GM19099 (cell line): ENCODE measurements around the gene NUDT9.

Experiments
- POLR2A ChIP-seq: IDR thresholded peaks from 3 replicates; pipeline ENCODE4 v1.6.1; 2011; ENCODE audit warnings: low read depth; ENCODE audit not compliant: insufficient read length; ENCODE audit errors: extremely low read depth

NUDT9 gene

DNA sequence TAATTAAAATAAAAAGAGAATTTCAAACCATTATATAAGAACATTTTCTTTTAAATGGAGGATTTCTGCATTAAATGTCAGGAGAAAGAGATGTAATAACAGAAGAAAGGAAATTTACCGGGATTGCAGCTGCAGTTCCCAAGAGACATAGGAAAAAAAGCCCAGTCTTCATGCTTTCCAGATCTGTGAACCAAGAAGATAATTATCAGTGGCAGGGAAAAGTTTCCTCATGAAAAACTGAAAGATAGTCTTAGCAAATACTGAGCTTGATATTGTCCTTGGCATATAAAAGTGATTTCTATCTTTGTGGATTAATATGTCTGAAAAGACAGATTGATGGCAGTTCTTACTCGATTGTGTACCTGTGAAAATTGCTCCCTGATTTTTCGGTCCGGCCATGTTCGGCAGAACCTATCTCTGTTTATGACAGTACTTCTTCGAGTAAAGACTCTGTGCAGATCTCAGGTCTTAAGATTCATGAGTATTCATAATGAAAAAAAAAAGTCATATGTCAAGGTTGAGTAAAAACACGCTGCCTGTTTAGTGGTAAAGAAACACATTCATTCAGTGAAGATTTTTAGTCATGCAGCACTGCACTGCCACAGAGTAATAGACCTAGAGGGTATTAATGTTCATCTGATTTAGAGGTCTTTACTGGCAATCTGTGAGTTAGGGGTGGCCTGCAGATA is 77.2 kb downstream of the NUDT9 start:
- TF ChIP-seq POLR2A = no peak

DNA sequence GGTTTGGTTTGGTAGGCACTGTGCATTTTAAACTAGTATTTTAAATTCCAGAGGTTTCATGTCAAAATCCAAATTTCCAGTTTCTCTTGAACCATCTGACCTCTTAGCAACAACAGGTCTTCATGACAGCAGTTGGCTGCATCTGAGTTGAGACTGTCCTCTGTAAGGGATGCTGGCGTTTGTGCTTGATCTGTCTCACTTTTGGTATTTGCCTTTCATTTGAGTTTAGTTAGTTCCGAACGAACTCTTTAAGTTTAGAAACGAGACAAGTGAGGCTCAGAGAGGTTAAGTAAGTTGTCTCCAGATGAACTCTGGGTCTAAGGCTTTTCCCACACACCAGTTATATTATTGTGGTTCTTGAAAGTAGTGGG is 77.7 kb downstream of the NUDT9 start:
- TF ChIP-seq POLR2A = no peak

DNA sequence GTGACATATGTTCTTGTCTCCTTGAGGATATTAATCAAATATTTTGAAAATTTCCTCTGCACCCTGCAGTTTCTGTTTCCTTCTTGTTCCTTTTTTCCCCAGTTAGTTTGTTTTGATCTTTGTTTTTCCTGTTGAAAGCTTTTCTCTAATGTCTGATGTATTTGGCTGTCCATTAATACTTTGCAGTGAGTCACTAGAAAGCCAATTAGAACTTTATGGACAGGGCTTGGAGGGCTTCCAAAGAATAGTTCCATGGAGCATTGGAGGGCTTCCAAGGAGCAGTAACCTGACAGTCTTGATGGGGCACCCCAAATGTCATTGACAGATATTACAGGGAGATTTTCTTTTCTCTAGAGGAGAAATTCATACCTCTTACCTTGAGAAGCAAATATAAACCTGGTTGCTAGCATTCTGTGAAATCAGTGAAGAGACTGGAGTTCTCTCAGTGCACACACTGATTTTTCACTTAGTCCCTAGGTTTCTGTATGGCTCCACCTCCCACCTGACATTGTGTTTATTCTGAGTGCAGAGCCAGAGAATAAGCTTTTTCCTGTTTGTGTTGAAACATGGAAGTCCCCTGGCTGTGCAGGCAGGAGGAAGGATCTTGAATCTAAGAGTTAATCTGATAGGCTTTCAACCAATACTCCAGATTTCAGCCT is 80.3 kb downstream of the NUDT9 start:
- no peak for TF ChIP-seq POLR2A

DNA sequence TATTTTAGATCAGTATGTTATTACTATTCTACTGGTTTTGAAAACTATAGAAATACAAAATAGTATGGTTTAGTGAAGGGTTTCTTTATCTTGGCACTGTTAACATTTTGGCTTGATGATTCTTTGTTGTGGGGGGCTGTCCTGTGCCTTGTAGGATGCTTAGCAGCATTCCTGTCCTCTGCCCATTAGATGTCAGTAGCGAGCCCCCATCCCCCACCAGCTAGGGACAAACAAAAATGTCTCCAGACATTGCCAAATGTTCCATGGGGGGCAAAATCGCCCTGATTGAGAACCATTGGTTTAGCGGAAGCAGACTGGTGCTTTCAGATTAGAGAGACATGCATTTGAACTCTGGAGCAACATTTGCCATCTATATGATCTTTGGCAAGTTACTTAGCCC is 83.5 kb downstream of the NUDT9 start:
- no peak for TF ChIP-seq POLR2A

DNA sequence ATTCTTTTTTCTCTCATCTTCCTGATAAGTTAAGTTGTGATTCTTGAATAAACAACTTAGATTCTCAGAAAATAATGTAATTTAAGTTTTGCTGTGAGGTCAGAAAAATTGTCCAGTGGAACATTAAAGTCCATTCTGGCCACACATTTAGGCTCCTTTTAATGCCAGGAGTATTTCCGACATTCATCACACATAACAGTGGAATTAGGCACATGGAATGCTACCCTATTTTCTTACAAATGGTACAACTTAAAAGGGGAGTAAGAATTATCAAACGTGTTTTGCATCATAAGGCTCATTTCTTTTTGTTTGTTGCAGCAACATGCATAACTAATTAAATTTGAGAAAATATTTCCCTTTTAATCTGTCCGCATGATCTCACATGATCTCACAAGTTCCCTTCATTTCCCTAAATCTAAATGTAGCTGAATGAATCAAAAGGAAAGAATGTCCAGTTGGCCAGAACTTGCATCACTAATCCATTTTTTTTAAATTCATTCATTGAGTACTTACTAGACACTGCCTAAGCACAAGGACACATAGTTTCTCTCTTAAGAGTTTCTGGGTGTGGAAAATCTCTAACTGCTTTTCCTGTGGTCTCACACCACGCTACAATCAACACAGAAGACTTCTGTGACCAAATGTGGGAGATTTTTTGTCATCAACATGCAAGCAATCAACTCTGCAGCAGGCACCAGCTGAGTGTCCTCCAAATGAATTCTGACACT is 84.8 kb downstream of the NUDT9 start:
- TF ChIP-seq POLR2A = no peak
